GM10847 (cell line): ENCODE data around the gene TFEB.
A peak's percentile ranks its signal among the peaks of the same experiment; 100 is the strongest.

Experiments used
- POLR2A ChIP-seq: IDR thresholded peaks from 2 replicates; pipeline ENCODE4 v1.6.1; 2011; ENCODE audit not compliant: insufficient read length; ENCODE audit errors: extremely low read depth

The TFEB gene

DNA sequence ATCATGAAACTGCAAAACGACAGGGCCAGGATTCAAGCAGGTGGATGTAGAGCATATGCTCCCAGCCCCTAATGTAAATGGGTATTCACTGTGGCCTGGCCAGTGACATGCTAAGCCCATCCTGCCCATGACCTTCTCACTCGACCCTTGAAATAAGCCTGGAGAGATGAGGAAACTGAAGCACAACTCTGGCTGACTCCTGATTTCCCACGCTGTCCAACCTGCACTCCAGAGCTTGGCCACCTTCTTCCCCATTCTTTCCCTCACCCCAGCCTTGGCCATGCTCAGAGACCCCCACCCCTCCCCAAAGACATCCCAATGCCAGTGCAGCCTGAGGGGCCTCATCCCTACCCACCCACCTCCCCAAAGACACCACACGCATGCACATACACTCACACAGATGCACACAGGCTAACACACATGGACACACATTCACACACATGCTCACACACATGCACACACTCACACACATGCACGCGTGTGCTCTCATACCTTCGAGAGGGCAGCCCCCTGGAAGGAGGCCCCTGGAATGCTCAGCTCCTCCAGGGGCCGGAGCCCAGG lies 12.4 kb downstream of the TFEB start:
- TF ChIP-seq POLR2A = no peak

DNA sequence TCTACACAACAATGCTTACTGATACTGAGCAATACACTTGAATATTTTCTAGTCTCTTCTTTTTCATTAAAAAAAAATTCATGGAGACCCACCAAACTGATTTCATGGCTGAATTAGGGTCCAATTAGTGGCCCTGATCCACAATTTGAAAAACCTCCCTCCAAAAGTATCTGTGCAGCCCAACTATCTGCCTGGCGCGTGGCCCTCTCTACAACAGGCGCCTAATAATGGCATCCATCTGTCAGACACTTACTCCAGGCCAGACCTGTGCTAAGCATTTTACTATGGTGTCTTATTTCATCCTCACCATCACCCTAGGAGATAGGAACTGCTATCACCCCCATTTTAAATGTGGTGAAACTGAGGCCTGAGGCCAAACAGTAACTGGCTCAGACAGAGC lies 14.0 kb downstream of the TFEB start:
- no peak for TF ChIP-seq POLR2A

DNA sequence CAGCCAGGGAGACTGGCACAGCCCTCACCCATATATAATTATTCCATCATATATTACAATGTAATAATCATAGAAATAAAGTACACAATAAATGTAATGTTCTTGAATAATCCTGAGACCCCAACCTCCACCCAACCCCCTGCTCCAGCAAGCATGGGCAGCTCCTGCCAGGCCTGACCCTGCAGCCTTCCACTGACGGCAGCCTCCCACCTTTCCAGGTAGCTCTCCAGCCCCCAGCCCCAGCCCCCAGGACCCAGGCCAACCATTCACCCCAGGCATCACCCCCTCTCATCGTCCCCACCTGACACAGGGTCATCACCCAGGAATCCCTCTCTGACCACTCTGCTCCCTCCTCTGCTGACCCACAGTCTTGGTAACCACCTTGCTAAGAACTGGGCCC lies 14.6 kb downstream of the TFEB start:
- no peak for TF ChIP-seq POLR2A

DNA sequence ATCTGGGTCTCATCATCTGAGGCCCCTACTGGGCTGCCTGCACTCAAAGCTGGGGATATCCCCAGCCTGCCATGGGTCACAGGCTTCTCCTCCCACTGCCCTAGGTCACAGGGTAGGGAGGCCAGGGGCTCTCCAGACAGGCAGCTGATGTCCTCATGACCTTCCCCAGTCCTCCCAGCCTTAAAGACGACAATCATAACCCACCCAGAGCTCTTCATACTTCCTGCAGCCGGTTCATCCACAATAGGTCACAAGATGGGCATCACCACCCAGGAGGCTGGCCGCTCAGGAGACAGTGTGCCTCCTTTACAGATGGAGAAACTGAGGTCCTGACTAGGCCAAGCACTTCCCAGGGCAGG lies 15.2 kb downstream of the TFEB start:
- no peak for TF ChIP-seq POLR2A

DNA sequence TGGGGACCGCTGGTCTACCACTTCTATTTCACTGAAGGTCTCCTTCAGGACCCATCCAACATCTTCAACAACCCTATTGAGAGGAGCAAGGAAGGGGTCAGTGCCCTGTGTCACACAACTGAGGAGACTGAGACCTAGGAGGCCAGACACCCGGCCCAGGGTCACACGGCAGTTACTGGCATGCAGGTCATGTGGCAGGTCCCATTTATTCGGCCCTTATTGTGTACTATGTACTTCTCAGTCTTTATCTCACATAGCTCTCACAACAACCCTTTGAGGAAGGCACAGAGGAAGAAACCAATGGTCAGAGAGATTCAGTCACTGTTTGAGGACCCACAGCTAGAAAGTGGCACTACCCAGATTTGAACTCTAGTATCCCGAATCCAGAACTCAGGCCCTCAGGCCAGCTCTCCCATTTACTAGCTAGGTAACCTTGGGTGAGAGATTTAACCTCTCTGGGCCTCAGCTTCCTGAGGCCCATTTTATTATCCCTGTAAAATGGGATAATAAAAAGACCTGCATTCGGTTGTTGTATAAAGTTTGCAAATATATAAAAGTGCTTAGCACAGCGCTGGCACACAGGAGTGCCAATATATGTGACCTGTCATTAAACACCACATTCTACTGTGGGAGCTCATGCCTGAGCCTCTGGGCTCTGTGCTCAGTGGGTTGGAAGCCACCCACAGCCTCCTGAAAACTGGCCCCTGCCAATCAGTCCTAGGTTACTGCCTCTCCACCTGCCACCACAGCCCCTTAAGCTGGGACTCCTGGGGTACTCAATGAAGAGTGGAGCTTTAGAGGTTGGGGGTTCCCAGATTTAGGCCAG lies 15.8 kb downstream of the TFEB start:
- no peak for TF ChIP-seq POLR2A

DNA sequence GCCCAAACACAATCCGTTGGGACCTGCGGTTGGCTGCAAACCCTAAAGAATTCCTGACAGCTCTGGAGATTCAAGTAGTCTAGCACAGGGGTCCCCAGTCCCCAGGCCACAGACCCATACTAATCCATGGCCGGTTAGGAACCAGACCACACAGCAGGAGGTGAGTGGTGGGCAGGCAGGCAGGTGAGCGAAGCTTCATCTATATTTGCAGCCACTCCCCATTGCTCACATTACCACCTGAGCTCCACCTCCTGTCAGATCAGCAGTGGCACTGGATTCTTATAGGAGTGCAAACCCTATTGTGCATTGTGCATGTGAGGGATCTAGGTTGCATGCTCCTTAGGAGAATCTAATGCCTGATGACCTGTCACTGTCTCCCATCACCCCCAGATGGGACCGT lies 16.6 kb downstream of the TFEB start:
- TF ChIP-seq POLR2A = no peak

DNA sequence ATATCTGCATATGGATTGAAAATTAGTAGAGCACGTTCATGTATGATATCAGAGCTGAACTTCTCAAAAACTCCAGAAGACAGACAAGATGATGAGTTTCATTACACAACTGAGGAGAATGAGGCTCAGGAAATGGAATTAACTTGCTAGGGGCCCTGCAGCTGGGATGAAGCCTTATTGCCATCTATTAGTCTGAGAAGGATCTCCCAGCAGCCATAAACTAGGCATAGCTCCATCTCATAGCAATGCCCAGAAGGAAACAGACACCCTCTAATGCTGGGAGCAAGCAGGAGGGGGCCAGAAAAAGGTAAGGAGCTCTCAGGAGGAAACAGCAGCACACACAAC lies 18.0 kb downstream of the TFEB start:
- no peak for TF ChIP-seq POLR2A

DNA sequence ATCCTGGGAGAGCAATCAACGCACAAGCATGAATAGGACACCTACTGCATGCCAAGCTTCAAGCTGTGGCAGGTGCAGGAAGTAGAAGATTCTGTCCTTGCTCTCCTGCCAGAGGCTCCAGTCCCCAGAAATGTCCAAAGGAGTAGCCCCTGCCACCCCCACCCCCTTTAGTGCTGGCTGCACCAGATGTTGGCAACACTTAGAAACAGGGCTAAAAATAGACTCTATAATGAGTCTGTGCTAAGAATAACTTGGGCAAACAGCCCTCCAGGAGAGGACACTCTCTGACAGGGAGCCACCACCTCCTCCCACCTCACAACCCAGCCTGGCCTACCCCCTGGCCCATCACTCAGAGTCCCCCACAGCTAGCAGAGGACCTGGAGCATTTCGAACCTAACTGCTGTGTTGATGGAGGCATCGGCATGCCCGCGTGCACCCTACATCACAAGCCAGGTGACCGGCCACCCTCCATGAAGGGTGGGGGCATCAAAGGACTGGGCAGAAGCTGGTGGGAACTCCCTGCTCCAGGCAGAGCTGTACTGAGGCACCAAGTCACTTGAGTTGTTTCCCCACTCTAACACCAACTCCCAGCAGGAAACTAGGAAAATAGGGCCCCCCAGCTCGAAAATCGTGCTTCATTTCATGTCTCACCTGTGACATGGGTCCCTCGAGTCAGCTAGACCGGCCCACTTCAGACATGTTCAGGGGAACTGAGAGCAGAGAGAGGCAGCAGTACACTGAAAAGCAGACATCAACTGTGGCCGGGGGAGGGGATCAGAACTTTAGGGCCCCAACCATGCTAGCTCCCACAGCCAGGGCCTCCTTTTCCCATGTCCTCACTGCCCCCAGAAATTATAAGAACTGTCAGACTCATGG lies 18.7 kb downstream of the TFEB start:
- TF ChIP-seq POLR2A = no peak

DNA sequence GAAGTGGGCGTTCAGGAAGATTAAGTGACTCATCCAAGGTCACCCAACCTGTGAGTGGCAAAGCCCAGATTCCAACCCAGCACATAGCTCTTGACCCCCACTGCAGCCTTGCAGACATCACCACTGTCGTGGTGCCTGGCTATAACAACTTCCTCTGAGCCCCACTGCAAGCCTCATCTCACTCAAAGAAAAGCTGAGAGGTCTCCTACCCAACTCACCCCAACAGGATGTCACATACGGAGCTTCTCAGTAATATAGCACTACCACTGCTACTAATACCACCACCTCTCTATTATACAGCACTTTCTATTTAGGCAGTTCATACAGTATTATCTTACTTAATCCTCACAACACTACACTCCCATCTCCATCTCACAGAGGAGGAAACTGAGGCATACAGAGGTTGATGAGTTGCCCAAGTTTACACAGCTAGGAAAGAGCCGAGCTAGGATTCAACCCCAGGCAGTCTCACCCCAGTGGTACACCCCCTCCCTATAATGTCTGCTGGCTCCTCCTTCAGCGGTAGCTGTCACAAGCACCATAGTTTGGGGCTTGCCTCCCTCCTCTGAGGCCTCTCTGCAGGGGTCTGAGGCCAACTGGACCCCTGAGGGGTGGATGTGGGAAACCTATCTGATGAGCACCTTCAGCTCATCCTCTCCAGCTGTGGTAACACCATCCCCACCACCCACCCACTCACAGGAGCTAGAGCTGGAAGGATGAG lies 19.5 kb downstream of the TFEB start:
- no peak for TF ChIP-seq POLR2A

DNA sequence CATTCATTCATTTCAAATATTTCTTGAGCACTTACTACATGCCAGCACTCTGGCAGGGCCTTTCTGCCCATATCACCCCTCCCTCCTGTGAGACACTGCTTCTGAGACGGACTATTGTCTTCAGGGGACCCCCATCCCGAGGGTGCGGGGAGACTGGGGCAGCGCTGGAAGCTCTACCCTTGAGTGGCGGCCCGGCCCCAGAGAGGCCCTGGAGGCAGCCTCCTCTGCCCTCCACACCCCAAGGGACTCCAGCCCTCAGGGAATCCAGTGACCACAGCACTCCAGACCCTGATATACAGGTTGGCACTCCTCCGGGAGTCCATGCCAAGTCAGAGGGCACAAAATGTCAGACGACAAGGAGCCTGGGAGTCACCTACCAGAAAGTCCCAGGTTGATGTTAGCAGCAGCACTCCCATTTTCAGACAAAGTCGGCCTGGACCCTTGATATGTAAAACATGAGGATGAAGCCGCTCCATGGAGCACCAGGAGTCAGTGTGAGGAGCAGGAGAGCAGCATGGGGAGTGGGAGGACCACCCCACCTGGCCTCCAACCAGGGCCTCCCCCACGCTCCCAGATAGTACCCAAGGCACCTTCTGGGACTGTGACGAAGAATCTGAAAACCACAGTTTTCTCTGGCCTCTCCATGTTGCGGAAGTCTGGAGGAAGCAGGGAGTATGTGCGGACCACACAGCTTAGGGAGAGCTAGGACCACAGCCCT lies 20.7 kb downstream of the TFEB start:
- no peak for TF ChIP-seq POLR2A

DNA sequence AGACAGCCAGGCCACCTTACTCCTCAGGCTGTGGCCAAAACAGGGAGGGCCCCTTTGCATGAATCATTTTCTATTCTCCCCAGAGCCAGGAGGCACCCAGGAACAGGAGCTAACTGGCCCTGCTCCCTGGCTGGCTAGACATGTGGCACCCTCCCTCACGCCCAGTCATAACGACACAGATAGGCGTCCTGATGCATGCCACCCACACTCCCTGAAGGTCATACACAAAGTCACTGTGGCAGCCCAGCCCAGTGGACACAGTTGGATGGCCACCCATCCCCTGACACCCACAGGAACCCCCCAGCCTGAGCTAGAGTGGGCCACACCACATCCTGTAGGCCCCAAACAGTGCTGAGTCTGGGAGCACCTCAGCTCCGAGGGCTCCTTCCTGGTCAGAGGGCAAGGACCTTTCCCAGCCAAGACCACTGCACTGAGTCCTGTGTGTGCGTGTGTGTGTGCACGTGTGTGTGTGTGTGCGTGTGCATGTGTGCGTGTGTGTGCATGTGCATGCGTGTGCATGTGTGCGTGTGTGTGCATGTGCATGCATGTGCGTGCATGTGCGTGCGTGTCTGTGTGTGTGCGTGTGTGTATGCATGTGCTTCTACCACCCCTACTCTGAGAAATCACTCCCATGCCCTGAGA lies 21.6 kb downstream of the TFEB start:
- peak; percentile 8 for TF ChIP-seq POLR2A

DNA sequence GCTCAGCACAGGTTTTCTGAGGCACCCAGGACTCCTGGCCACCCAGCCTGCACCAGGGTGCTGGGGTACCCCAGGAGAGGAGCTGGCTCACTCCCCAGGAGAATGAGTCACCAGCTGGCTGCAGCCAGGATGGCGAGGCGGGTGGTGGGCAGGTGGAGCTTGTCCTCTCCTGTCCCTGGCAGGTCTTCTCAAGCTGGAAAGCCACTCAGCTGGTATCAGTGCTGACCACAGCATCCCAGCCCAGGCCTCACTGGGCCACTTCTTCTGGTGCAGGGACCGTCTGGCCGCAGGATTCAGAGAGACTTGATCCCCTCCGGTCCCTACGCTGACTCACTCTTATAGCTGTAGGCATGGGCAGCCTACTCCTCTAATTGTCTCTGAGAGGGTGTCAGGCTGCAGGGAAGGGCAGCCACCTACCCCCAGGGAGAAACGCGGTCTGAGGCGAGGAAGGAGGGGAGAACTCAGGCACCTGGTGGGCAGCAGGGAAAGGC lies 22.2 kb downstream of the TFEB start:
- no peak for TF ChIP-seq POLR2A

DNA sequence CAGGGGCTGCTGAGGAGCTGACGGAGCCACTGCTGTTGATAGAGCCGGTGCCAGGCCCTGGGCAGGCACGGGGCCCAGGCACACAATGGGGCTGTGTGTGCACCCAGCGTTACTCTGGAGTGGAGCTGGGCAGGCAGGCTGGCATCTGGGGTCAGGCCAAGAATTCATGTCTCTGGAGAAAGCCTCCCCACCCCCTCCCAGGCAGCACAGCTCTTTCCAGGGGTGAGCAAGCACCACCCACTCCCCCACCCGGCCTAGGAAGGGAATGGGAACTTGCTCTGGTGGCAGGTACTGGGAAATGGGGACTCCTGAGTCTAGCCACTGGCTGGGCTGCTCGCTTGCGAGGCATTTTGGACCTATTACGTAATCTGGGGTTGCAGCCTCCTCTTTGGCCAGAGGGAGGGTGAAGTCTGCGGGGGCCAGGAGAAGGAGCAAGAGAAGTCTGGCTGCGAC lies 22.7 kb downstream of the TFEB start:
- no peak for TF ChIP-seq POLR2A
